GM12892 (cell line): ENCODE results near the gene PRELP.
"Not testable (repeated sequence)": the region's sequence is repeated elsewhere in the genome, so short reads cannot be mapped to it uniquely, and the experiment has no call there.

Source experiments
- DNase-seq: peaks from one replicate; pipeline ENCODE4 v3.0.0; 2011; ENCODE audit not compliant: insufficient read length
- FAIRE-seq: peaks from 2 replicates; lab custom pipeline; 2011; peaks lifted over from hg19 to GRCh38; lab: Jason Lieb, UNC
- POLR2A ChIP-seq: IDR thresholded peaks from 2 replicates; pipeline ENCODE4 v1.6.1; 2011; ENCODE audit warnings: low read depth, low read length, control low read depth
- POLR2AphosphoS5 ChIP-seq: IDR thresholded peaks from 2 replicates; pipeline ENCODE4 v1.6.1; 2011; ENCODE audit warnings: low read depth, low read length, control low read depth
- TAF1 ChIP-seq: IDR thresholded peaks from 2 replicates; pipeline ENCODE4 v1.6.1; 2011; ENCODE audit warnings: low read depth, mild to moderate bottlenecking, control low read depth, low read length, borderline replicate concordance

The PRELP gene

DNA sequence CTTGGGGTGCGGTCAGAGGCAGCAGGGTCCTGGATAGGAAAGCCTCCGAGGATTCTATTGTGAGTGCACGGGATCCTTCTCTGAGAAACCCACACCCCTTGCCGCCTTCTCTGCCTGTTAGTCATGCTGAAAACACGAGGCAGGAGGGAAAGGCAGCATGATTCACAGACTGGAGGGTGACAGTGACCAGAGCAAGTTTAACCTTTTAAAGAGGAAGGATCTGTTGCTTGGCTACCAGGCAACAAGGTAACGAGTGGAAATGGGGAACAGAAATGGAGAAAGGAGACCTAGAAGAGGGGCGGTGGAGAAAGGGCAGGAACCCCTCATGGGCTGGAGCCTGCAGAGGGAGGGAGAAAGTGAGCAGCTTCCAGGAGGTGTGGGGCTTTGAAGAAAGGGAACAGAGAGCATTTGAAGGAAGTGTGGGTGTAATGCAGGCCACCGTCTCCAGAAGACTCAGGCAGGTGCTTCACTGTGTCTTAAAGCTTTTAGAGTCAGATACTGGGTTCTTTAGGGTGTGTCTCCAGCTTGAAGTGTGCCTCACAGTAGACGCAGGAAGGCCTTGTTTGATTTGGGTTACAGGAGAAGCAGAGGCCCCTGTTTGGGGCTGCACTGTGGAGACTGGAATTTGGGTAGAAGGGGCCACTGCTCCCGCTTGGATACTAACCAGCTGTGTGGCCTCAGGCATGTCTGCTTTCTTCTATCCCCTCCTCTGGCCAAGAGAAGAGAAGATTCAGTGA lies 37.4 kb downstream of the PRELP start:
- TF ChIP-seq POLR2A (no peak), POLR2AphosphoS5 (no peak), TAF1 (no peak)
- FAIRE-seq = peak; percentile 57
- peak; percentile 33 for DNase-seq

DNA sequence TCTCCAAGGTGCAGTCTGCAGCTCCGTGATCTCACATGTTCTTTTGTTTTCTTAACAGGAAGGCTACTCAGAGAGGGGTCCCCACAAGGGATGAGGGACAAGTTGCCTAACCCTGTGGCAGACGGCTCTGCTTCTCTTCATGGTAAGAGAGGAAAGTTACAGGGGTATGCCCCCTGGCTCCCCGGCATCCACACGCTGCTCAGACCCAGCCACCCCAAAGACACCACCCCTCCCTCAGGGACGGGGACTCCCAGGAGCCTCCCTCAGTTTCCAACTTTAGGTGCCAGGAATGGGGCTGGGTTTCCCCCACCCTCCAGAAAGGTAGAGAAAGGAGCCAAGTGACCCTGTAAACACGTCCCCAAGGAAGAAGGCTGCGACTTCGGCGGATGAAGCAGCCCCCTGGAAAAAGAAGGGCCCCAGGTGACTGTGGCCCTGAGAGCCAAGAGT lies 38.0 kb downstream of the PRELP start:
- FAIRE-seq = no peak
- TF ChIP-seq TAF1 = no peak
- no peak for TF ChIP-seq POLR2AphosphoS5
- no peak for DNase-seq

DNA sequence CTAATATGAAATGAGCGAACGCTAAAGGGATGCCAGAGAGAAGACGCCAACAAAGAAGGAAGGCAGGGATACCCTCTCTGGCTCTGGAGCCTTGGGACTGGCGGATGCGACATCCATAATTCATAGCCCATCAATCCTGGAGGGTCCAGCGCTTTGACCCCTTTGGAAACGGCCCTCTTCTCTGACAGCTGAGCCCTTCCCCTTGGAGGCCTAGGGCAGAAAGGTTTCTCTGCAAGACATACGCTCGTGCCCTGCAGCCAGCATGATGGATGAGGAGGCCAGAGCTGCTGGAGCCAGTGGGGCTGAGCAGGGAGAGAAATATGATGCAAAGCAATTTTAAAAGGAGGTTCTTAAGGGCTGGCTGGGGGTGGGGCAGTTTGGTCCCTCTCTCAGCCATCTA lies 40.6 kb downstream of the PRELP start:
- no peak for FAIRE-seq
- DNase-seq = no peak

DNA sequence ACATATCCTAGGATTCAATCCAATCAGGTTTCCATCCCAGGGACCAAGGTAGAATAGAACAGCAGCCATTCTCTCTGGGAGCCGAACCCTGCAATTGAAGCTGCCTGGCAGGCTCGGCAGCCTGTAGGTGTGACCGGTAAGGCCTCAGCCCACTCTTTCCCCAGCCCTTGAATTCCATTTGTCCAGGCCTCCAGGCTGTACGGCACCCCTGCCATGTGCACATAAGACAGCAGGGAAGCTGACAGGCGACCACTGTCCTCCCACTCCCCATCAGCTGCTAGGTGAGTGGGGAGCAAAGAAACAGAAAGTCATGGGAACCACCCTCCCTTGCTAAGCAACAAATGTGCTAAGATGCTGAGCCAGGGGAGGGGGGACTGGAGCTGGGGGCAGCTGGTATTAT lies 41.3 kb downstream of the PRELP start:
- no peak for TF ChIP-seq POLR2AphosphoS5
- no peak for TF ChIP-seq TAF1
- TF ChIP-seq POLR2A = no peak

More for the DNA sequence above, 40.6 kb downstream of the PRELP start:
- TF ChIP-seq POLR2A = no peak
- TF ChIP-seq TAF1 = no peak
- TF ChIP-seq POLR2AphosphoS5 = no peak

DNA sequence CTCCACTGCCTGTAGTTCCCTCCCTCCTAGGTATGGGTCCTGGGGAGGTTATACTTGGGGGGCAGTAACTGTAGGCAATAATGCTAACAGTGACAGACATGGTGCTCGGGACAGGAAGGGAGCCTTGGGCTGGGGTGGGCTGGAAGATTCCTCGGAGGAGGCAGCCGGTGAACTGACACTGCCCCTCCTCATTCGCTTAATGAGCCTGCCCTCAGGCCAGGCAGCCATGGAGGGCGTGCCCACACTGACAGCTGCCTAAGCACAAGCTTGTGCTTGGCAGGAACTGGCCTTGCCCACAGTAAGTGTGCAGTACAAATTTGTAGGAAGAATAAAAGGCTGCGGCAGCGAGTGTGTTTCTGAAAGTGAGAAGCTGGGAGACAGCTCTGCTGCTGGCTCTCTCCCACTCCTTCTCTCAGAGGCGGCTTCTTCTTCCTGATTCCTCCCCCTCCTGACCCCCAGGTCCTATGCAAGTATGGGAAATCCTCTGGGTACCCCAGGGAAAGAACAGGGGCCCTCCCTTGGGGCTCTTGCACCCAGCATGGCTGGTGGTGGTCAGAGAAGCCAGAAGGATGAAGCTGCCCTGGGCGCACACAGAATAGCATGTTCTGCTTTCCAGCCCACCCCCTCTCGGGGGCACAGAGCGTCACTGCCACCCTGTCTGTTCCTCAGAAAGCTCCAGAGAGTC lies 42.0 kb downstream of the PRELP start:
- DNase-seq (no peak), FAIRE-seq (no peak)
- TF ChIP-seq TAF1 (no peak), POLR2AphosphoS5 (no peak), POLR2A (no peak)

More for the DNA sequence above, 41.3 kb downstream of the PRELP start:
- FAIRE-seq (no peak), DNase-seq (no peak)

DNA sequence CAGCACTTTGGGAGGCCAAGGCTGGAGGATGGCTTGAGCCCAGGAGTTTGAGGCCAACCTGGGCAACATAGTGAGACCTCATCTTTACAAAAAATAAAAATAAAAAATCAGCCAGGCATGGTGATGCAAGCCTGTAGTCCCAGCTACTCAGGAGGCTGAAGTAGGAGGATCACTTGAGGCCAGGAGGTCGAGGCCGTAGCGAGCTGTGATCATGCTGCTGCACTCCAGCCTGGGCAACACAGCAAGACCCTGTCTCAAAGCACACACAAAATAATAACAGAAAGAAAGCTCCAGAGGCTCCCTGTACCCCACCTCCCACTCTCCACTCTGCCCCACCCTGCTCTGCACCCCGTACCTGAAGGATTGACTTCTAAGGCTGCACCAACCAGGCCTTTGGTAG lies 42.5 kb downstream of the PRELP start:
- DNase-seq, FAIRE-seq: not testable (repeated sequence)

DNA sequence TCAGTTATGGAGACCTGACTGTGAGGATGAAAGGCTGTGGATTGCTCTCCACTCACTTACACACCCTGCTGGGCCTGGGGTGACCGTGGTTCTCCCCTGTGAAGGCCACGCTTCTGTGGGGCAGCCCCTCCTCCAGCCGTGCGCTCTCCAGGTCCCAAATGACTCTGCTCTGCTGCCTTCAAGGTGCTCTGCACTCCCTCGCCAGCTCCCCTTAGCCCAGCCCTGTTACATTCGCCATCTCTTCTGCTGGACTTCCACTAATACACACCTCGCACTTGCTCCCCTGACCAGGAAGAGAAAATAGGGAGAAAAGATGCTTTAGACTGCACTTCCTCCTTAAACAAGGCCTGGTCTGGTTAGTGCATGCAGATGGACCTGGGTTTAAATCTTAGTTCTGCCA lies 42.9 kb downstream of the PRELP start:
- no peak for TF ChIP-seq POLR2A
- no peak for TF ChIP-seq POLR2AphosphoS5
- no peak for TF ChIP-seq TAF1
- FAIRE-seq (no peak), DNase-seq (no peak)

DNA sequence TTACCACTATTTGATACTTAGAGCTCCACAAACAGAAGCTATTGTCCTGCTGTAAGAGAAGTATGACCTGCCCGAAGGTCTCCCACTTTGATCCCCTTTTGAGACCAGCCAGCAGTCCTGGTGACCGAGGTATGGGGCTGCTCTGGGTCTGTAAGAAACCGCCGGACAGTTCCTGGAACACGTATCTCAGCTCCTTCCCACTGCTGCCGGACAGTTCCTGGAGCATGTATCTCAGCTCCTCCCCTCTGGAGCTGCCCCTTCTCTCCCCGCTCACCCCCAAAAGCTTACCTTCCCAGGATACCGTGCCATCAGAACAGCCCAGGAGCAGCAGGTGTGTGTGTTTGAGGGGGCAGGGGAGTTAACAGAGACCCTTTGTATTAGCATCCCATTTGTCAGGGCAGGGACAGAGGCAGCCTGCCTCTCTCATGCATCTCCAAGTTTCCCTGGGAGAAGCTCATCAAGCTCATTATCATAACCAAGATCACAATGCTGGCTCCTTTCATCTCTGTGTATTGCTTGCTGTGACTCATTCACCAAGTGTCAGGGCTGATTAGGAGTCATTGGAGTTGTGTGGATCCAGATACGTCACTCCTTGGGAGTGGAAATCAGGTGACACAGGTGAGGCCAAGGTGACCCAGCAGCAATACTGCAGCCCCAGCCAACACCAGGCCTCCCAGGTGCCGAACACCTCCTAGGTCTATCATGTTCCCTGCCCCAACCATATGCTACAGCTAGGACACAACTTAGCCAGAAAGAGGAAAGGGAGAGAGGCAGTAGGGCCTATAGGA lies 43.6 kb downstream of the PRELP start:
- FAIRE-seq = no peak
- no peak for DNase-seq
- TF ChIP-seq POLR2A (no peak), POLR2AphosphoS5 (no peak), TAF1 (no peak)

DNA sequence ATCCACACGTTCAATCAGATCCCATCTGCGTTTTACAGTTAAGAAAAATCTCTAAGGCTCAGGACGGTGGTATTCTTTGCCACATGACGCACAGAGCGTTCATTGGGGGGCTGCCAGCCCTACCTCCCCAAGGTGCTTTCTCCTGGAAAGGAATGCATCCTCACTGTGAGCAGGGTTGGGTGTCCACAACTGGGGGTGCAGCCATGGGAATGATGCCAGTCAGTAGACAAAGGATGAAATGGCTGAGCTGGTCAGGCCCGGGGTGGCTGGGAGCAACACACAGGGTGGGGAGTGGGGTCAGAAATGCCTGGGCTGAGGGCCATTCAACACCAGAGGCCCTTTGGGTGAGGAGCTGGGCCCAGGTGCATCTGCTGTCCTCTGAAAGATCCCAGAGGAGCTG lies 44.3 kb downstream of the PRELP start:
- no peak for DNase-seq
- TF ChIP-seq POLR2A (no peak), TAF1 (no peak), POLR2AphosphoS5 (no peak)
- FAIRE-seq = no peak

DNA sequence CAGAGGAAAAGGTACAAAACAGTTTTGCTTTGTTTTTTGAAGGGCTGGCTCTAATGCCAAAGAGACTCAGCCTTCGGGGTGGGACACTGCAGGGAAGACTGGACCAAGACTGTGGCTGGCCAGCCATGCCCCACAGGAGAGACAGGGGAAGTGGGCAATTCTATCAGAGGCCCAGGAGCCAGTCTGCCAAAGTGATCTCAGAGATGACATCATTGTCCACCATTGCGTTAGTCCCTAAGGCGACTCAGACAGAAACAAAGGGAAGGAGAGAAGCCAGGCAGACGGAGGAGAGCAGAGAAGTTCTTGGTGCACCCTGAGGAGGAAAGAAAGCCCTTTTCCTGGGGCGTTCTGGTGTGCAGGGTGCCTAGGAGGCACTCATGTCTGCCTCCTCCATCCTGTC lies 44.7 kb downstream of the PRELP start:
- DNase-seq = no peak
- TF ChIP-seq POLR2A (no peak), POLR2AphosphoS5 (no peak), TAF1 (no peak)
- no peak for FAIRE-seq

DNA sequence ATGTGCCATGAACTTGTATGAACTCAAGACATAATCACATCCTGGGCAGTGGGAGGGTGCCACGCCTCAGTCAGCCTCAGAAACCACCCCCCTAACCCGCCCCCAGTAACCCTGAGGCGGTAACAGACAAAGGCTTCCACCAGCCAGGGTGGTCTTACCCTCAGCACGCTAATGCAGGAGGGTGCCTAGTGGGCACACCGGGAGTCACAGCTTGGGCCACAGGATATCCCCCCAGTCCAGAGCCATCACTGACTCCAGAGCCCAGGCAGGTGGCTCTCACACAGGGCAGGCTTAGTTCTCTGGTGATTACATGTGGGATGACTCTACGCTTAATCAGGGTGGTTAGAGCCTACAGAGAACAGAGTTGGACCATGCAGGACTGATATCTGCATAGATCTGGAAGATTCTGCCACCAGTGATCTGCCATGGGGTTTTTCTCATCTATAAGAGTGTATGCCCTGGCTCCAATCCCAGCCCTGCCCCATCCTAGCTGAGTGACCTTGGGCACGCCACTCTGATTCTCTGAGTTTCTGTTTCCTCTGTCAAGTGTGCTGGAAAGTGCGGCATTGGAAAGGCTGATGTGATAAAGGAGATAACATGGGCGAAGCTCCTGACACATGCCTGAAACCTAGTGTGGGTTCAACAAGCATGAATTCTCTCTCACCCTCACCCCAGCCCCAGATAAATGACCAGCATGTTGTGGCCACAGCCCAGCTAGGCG lies 45.6 kb downstream of the PRELP start:
- no peak for TF ChIP-seq TAF1
- FAIRE-seq (no peak), DNase-seq (no peak)
